Mesendoderm (in vitro differentiated cells): Measurements from ENCODE around the gene EGFR.

Source experiments
- DNase-seq: peaks from one replicate; pipeline ENCODE4 v3.0.0; 2013
- H2AK5ac ChIP-seq: 2 replicates; pipeline ENCODE4 v1.6.1; 2013; ENCODE audit warnings: low read length, inconsistent platforms
- H2BK120ac ChIP-seq: 2 replicates; pipeline ENCODE4 v1.6.1; 2013; ENCODE audit warnings: low read depth, mild to moderate bottlenecking, low read length, moderate library complexity, mixed read lengths
- H2BK15ac ChIP-seq: replicated peaks from 2 replicates; pipeline ENCODE4 v1.6.1; 2013; ENCODE audit warnings: low read depth, mild to moderate bottlenecking, moderate library complexity
- H2BK5ac ChIP-seq: 2 replicates; pipeline ENCODE4 v1.6.1; 2013; ENCODE audit warnings: low read length, inconsistent platforms
- H3K18ac ChIP-seq: 2 replicates; pipeline ENCODE4 v1.6.1; 2013; ENCODE audit warnings: mild to moderate bottlenecking, low read length, mixed read lengths
- H3K23ac ChIP-seq: one replicate; pipeline ENCODE4 v1.6.1; 2013; ENCODE audit warnings: low read length
- H3K27ac ChIP-seq: 2 replicates; pipeline ENCODE4 v1.5.1; 2013; ENCODE audit warnings: low read depth, mild to moderate bottlenecking, inconsistent platforms, low read length, moderate library complexity
- H3K27me3 ChIP-seq: 2 replicates; pipeline ENCODE4 v1.6.1; 2013; ENCODE audit warnings: low read length, control low read depth, mild to moderate bottlenecking, inconsistent platforms; ENCODE audit not compliant: insufficient read depth, poor library complexity
- H3K36me3 ChIP-seq: 2 replicates; pipeline ENCODE4 v1.6.1; 2013; ENCODE audit warnings: low read length, inconsistent platforms; ENCODE audit not compliant: control insufficient read depth, insufficient read depth
- H3K4ac ChIP-seq: one replicate; pipeline ENCODE4 v1.6.1; 2013; ENCODE audit warnings: low read depth, mild to moderate bottlenecking, low read length, moderate library complexity
- H3K4me1 ChIP-seq: 2 replicates; pipeline ENCODE4 v1.6.1; 2013; ENCODE audit warnings: low read depth, low read length, inconsistent platforms; ENCODE audit not compliant: control insufficient read depth
- H3K4me2 ChIP-seq: 2 replicates; pipeline ENCODE4 v1.6.1; 2013; ENCODE audit warnings: low read length
- H3K4me3 ChIP-seq: 2 replicates; pipeline ENCODE4 v1.5.1; 2013; ENCODE audit warnings: mild to moderate bottlenecking, low read length
- H3K56ac ChIP-seq: one replicate; pipeline ENCODE4 v1.6.1; 2013; ENCODE audit warnings: low read length
- H3K79me1 ChIP-seq: 2 replicates; pipeline ENCODE4 v1.6.1; 2013; ENCODE audit warnings: low read length, inconsistent platforms
- H3K79me2 ChIP-seq: 2 replicates; pipeline ENCODE4 v1.6.1; 2013; ENCODE audit warnings: mild to moderate bottlenecking, low read length; ENCODE audit not compliant: control insufficient read depth, insufficient read depth
- H3K9ac ChIP-seq: 2 replicates; pipeline ENCODE4 v1.6.1; 2013; ENCODE audit warnings: low read length, inconsistent platforms
- H4K5ac ChIP-seq: one replicate; pipeline ENCODE4 v1.6.1; 2013; ENCODE audit warnings: low read length
- H4K8ac ChIP-seq: one replicate; pipeline ENCODE4 v1.6.1; 2013; ENCODE audit warnings: low read depth, mild to moderate bottlenecking, control low read depth, low read length, moderate library complexity
- WGBS: extraction: QIAGEN DNeasy Blood & Tissue Kit; methylation state at CpG from one replicate; pipeline ENCODE4 v1.1.7; 2013; ENCODE audit warnings: low lambda C conversion rate, missing lambda C conversion rate; ENCODE audit not compliant: insufficient coverage; ENCODE audit errors: extremely low coverage; 5-methylcytosine and 5-hydroxymethylcytosine counted together

EGFR gene

DNA sequence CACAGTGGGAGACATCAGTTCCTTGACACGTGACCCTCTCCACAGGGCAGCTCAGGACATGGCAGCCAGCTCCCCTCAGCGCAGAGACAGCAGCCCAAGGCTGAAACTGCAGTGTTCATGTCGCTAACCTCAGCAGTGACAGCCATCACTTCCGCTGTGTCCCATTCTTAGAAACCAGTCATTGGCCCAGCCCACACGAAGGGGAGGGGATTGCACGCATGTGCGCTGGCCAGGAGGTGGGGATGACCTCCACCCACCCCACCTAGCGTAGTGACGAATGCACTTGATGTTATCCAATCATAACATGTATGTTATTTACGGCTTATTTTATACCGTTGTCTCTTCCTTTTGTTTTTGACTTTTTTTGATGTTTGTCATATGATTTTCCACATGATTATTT, 36.9 kb upstream of the EGFR start:
- Histone ChIP-seq H3K18ac (no peak overlapping the region), H3K56ac (no peak overlapping the region), H4K8ac (no peak overlapping the region), H3K4ac (no peak overlapping the region), H3K79me2 (no peaks in the 10 kb centered on the region), H3K4me1 (no peaks in the 10 kb centered on the region), H3K4me3 (no peak overlapping the region), H3K79me1 (no peaks in the 10 kb centered on the region), H3K27me3 (no peaks in the 10 kb centered on the region), H3K23ac (no peak overlapping the region), H4K5ac (no peak overlapping the region), H2BK120ac (no peak overlapping the region), H3K4me2 (no peak overlapping the region), H3K9ac (no peak overlapping the region), H3K36me3 (no peaks in the 10 kb centered on the region), H2AK5ac (no peak overlapping the region), H2BK5ac (no peak overlapping the region), H2BK15ac (no peak overlapping the region), H3K27ac (no peak overlapping the region)
- WGBS: no CpG with 5 or more reads among the region's 11 CpGs
- no peak for DNase-seq

GRCh38 chr7:54985426-54986330, 33.1 kb upstream of the EGFR start:
- no CpG with 5 or more reads among the region's 7 CpGs for WGBS
- Histone ChIP-seq H2BK120ac (no peak overlapping the region), H3K27ac (no peak overlapping the region)

DNA sequence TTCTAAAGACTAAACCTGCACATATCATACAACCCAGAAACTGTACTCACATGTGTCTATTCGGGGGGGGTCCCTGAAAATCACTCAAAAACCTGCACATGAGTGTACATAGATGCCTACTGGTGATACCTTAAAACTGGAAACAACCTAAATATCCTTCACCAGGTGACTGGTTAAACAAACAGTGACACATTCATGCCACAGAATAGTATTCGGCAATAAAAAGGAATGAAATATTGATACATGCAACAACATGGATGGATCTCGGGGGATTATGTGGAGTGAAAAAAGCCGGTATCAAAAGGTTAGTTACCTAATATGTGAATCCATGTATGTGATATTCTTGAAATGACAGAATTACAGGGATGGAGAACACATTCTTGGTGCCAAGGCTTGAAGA, 32.1 kb upstream of the EGFR start:
- Histone ChIP-seq H3K18ac (no peak overlapping the region), H2AK5ac (no peak overlapping the region), H3K23ac (no peak overlapping the region), H3K4me3 (no peak overlapping the region), H3K36me3 (no peaks in the 10 kb centered on the region), H4K5ac (no peak overlapping the region), H4K8ac (no peak overlapping the region), H3K79me1 (no peaks in the 10 kb centered on the region), H2BK15ac (no peak overlapping the region), H3K9ac (no peak overlapping the region), H2BK5ac (no peak overlapping the region), H3K4me2 (no peak overlapping the region), H3K27ac (no peak overlapping the region), H2BK120ac (no peak overlapping the region), H3K4ac (no peak overlapping the region), H3K56ac (no peak overlapping the region), H3K4me1 (no peaks in the 10 kb centered on the region), H3K27me3 (no peaks in the 10 kb centered on the region), H3K79me2 (no peaks in the 10 kb centered on the region)
- no CpG with 5 or more reads among the region's 4 CpGs for WGBS
- no peak for DNase-seq

More at GRCh38 chr7:54985426-54986330, 33.1 kb upstream of the EGFR start:
- H4K5ac ChIP-seq: no peak overlapping the region
- no peak overlapping the region for H2BK5ac ChIP-seq
- H3K4me3 ChIP-seq: no peak overlapping the region
- no peak overlapping the region for H3K18ac ChIP-seq
- no peaks in the 10 kb centered on the region for H3K36me3 ChIP-seq
- H4K8ac ChIP-seq: no peak overlapping the region
- no peak overlapping the region for H2AK5ac ChIP-seq
- no peak overlapping the region for H2BK15ac ChIP-seq
- no peak overlapping the region for H3K23ac ChIP-seq
- H3K27me3 ChIP-seq: no peaks in the 10 kb centered on the region
- H3K56ac ChIP-seq: no peak overlapping the region
- no peak overlapping the region for H3K9ac ChIP-seq
- H3K4ac ChIP-seq: no peak overlapping the region
- H3K4me2 ChIP-seq: no peak overlapping the region
- no peaks in the 10 kb centered on the region for H3K4me1 ChIP-seq
- no peaks in the 10 kb centered on the region for H3K79me1 ChIP-seq
- H3K79me2 ChIP-seq: no peaks in the 10 kb centered on the region
- DNase-seq: no peak

GRCh38 chr7:54987772-54988171, 31.0 kb upstream of the EGFR start:
- Histone ChIP-seq H3K79me2 (no peaks in the 10 kb centered on the region), H3K27ac (no peak overlapping the region)

GRCh38 chr7:54988516-54988915, 30.3 kb upstream of the EGFR start:
- H3K36me3 ChIP-seq: no peaks in the 10 kb centered on the region
- H3K4me2 ChIP-seq: no peak overlapping the region
- no peak overlapping the region for H3K18ac ChIP-seq
- H3K79me1 ChIP-seq: no peaks in the 10 kb centered on the region
- no peaks in the 10 kb centered on the region for H3K4me1 ChIP-seq
- H4K5ac ChIP-seq: no peak overlapping the region
- H2BK15ac ChIP-seq: no peak overlapping the region
- no peak overlapping the region for H3K23ac ChIP-seq
- H3K27me3 ChIP-seq: no peaks in the 10 kb centered on the region
- no peaks in the 10 kb centered on the region for H3K79me2 ChIP-seq
- WGBS: no CpG with 5 or more reads among the region's 2 CpGs
- no peak overlapping the region for H2BK120ac ChIP-seq
- no peak overlapping the region for H3K4ac ChIP-seq
- H3K27ac ChIP-seq: no peak overlapping the region
- H2AK5ac ChIP-seq: no peak overlapping the region
- no peak for DNase-seq
- no peak overlapping the region for H4K8ac ChIP-seq
- H2BK5ac ChIP-seq: no peak overlapping the region
- no peak overlapping the region for H3K9ac ChIP-seq
- no peak overlapping the region for H3K4me3 ChIP-seq
- no peak overlapping the region for H3K56ac ChIP-seq

More at GRCh38 chr7:54987772-54988171, 31.0 kb upstream of the EGFR start:
- Histone ChIP-seq H3K79me1 (no peaks in the 10 kb centered on the region), H3K4me3 (no peak overlapping the region), H3K23ac (no peak overlapping the region), H2BK120ac (no peak overlapping the region), H3K9ac (no peak overlapping the region), H3K4me1 (no peaks in the 10 kb centered on the region), H3K4me2 (no peak overlapping the region), H4K8ac (no peak overlapping the region), H2AK5ac (no peak overlapping the region), H3K18ac (no peak overlapping the region), H2BK5ac (no peak overlapping the region), H3K36me3 (no peaks in the 10 kb centered on the region), H2BK15ac (no peak overlapping the region), H3K27me3 (no peaks in the 10 kb centered on the region), H3K4ac (no peak overlapping the region), H3K56ac (no peak overlapping the region), H4K5ac (no peak overlapping the region)
- WGBS: no CpG with 5 or more reads among the region's 1 CpG
- no peak for DNase-seq
